GM20431 (cell line): ENCODE measurements around the gene FUZ.

Experiments used
- in situ Hi-C: fragments of 300-500 bp; cut with MseI, MboI; formaldehyde crosslinking; loops from one replicate; pipeline ENCODE4 v1.15.0; 2020; ENCODE audit warnings: low sequenced_read_pairs; ENCODE audit not compliant: unreplicated experiment

The FUZ gene

DNA sequence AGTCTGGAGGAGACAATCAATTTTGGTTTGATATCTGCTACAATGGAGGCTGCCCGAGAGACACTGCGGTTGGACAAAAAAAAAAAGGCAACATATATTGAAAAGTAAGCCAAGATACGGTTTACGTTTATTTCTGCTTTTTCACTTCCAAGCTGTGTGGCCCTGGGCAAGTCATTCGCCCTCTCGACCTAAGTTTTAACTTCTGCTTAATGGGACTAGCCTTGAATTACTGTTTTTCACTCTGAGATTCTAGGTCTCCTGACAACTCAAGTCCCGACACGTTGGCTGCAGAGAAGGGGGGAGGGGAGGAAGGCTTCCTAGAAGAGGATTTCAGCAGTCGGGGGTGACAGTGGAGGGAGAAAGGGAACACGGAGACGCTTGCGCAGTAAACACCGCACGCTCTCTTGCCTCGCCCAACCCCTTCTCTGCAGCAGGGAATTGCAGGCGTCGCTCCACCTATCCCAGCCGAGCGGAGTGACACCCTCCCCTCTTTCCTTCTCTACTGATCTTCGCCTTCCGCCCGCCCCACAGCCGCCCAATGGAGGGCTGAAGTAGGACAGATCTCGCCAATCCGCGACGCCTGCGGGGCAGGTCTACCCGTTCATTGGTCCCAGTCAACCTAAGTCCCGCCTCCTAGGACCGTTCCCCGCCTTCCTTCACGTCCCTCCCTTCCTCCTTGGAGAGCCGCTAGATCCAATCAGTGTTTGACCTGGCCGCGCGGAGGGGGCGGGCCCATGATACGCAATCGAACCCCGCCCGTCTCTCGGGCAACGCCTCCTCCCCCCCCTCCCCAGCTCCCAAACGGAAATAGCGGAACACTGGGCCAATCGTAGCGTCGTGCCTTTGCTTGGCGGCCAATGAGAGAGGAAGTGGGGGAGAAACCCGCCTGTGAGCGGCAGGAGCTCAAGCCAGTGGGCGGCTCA is 46.8 kb downstream of the FUZ start:
- in situ Hi-C loops = no loop called here

DNA sequence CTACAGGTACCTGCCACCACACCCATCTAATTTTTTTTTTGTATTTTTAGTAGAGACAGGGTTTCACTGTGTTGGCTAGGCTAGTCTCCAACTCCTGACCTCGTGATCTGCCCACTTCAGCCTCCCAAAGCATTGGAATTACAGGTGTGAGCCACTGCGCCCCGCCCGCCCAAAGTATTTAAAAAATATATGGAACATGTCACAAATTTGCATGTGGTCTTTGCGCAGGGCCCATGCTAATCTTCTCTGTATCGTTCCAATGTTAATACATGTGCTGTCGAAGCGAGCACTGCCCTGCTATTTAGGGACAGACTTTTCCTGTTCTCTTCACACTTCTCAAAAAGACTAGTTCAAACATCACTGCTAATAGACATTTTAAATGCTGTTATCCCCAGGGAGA is 48.8 kb downstream of the FUZ start:
- in situ Hi-C loops = no loop called here

DNA sequence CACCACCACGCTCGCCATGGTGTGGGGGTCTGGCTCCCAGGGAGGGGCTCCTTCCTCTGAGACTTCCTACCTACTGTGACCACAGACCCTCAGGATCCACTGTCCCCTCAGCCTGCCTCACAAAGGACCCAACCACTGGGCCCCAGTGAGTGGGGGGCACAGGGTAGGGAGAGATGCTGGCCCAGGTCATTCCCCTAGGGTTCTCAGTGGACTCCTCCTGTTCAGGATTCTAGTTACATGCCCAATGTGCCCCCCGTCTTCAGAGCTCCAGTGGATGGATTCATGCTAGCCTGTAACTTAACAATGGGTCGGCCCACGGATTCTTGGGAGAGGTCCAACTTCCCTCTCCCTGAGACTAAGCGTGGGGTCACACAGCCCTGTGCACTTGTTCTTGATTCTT is 49.9 kb downstream of the FUZ start, which contains the start of gene TSKS:
TSS of gene TSKS (minus strand) at position 77 of the 400 bp plus-strand sequence. CDS start at position 18, 59 bp downstream.
- in situ Hi-C loops = no loop called here

DNA sequence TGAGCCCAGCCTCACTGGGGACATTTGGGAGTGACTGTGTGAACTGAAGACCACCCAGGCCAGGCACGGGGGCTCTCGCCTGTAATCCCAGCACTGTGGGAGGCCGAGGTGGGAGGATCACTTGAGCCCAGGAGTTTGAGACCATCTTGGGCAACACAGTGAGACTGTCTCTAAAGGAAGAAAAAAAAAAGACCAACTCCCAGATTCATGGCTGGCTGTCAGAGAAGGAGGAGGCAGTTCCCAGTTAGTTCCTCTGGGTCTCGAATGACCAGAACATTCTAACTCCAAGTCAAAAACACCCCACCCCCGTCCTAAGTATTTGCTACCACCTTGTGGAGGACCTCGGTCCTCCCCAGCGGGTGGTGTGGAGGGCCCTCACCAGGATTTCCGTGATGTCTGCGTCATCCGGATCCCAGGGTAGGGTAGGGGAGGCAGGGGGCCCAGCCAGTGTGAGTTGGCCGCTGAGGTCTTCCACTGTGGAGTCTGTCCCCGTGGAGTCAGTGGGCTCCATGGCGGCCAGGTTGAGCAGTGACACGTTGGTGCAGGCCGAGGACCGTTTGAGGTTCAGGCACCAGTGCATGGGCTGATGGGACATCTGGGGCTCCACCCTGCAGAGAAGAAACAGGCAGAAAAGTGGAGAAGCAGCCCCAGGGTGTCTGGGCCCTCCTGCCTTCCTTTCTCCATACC is 51.3 kb downstream of the FUZ start:
- in situ Hi-C loops = no loop called here

DNA sequence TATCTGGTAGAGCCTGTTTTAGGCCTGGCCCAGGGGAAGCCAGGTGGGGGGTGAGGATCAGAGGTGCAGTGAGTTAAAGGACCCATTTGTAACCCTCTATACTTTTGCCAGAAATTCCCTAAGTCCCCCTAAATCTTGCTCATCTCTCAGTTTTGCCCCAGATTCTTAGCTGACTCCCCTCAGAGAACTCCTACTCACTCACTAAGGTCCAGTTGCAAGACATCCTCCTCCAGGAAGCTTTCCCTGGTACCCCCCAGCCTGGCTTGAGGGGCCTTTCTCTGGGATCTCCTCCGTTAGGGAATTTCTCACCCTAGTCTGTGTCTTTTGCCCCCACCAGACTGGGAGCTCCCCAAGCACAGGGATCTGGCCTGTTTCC is 51.9 kb downstream of the FUZ start:
- in situ Hi-C loops = no loop called here

DNA sequence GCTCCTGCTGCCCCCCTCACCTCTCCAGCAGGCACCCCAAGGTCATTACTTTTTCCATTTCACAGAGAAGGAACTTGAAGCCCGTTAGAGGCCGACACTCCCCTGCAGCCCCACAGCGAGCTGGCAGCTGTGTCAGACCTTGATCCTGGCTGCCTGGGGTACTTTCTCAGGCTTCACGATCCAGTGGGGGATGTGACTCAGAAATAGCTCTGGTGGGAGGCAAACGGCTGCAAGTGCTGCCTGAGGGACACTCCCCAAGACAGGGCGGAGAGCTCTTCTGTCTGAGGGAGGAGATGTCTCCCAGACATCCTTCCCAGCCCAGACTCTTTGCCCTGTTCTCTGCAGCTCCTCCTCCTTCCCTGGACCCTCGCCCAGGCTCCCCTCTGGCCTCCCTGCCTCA is 54.8 kb downstream of the FUZ start:
- in situ Hi-C loops = no loop called here
